Bronchial epithelial cell (primary cell): ENCODE data around the gene RAB11B. TPM values are rescaled to one million over a fixed set of nuclear protein-coding genes. Genes with fewer than 3 reads are reported as not detected.
A peak's percentile ranks its signal among the peaks of the same experiment; 100 is the strongest.
"Not testable (repeated sequence)": the region's sequence is repeated elsewhere in the genome, so short reads cannot be mapped to it uniquely, and the experiment has no call there.

Source experiments
- DNase-seq: peaks from one replicate; pipeline ENCODE4 v3.0.0-alpha.2; 2010; ENCODE audit warnings: low read depth
- FAIRE-seq: peaks from 2 replicates; lab custom pipeline; 2011; peaks lifted over from hg19 to GRCh38; lab: Jason Lieb, UNC
- H3K27me3 ChIP-seq: 2 replicates; pipeline ENCODE4 v1.5.1; 2011; ENCODE audit warnings: low read length; ENCODE audit not compliant: control insufficient read depth, insufficient read depth
- H3K36me3 ChIP-seq: 2 replicates; pipeline ENCODE4 v1.5.1; 2011; ENCODE audit warnings: low read length; ENCODE audit not compliant: control insufficient read depth, insufficient read depth
- H3K4me3 ChIP-seq: 2 replicates; pipeline ENCODE4 v1.5.1; 2011; ENCODE audit warnings: mild to moderate bottlenecking, low read depth, low read length, control low read depth
- total RNA-seq: library from RNA; depleted of rRNA; stranded (reverse); fragments of >200 nt; gene quantifications from 2 replicates; pipeline ENCODE4 v1.2.1, GENCODE V29; 2014
- TF ChIP-seq, protein P1 (sequence below): IDR thresholded peaks from 2 replicates; pipeline ENCODE4 v1.5.1; 2011; ENCODE audit warnings: mild to moderate bottlenecking, moderate library complexity, low read length, control low read depth, inconsistent platforms; ENCODE audit not compliant: insufficient read depth, severe bottlenecking

Gene RAB11B
- total RNA-seq, 1 donor from 2014 or later, result 21.1 TPM

DNA sequence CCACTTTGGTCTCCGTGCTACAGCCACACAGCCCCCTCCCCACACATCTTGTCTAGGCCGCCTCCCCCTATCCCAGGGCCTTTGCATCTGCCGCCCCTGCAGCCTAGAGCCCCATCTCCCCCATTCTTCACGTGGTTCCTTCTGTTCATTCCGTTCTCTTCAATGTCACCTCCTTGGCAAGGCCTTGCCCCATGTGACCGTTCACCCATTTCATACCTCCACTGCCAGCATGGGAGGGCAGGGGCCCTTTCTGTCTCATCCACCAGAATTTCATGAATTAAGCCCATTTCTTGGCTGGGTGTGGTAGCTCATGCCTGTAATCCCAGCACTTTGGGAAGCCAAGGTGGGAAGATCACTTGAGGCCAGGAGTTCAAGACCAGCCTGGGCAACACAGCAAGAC lies 38.9 kb downstream of the RAB11B start:
- TF ChIP-seq, protein P1, sequence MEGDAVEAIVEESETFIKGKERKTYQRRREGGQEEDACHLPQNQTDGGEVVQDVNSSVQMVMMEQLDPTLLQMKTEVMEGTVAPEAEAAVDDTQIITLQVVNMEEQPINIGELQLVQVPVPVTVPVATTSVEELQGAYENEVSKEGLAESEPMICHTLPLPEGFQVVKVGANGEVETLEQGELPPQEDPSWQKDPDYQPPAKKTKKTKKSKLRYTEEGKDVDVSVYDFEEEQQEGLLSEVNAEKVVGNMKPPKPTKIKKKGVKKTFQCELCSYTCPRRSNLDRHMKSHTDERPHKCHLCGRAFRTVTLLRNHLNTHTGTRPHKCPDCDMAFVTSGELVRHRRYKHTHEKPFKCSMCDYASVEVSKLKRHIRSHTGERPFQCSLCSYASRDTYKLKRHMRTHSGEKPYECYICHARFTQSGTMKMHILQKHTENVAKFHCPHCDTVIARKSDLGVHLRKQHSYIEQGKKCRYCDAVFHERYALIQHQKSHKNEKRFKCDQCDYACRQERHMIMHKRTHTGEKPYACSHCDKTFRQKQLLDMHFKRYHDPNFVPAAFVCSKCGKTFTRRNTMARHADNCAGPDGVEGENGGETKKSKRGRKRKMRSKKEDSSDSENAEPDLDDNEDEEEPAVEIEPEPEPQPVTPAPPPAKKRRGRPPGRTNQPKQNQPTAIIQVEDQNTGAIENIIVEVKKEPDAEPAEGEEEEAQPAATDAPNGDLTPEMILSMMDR, result no peak
- no peak for FAIRE-seq
- DNase-seq, result no peak
- no peak overlapping the region for H3K4me3 ChIP-seq
- H3K36me3 ChIP-seq, result no peaks in the 10 kb centered on the region
- H3K27me3 ChIP-seq, result no peaks in the 10 kb centered on the region

DNA sequence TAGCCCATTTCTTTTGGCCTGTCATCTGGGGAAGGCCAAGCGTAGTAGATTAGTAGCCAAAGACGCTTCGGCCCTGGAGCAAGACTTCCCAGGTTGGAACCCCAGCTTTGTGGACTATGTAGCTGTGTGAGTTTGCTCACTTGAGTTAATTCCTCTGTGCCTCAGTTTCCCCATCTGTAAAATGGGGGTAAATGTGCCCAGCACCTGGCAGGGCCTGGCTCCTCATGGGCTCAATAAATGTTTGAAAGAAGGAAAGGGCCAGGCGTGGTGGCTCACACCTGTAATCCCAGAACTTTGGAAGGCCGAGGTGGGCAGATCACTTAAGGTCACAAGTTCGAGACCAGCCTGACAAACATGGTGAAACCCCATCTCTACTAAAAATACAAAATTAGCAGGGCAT lies 39.7 kb downstream of the RAB11B start:
- DNase-seq (no peak), FAIRE-seq (no peak)
- H3K36me3 ChIP-seq, result no peaks in the 10 kb centered on the region
- H3K4me3 ChIP-seq, result no peak overlapping the region
- no peaks in the 10 kb centered on the region for H3K27me3 ChIP-seq
- TF ChIP-seq, protein P1, result no peak

DNA sequence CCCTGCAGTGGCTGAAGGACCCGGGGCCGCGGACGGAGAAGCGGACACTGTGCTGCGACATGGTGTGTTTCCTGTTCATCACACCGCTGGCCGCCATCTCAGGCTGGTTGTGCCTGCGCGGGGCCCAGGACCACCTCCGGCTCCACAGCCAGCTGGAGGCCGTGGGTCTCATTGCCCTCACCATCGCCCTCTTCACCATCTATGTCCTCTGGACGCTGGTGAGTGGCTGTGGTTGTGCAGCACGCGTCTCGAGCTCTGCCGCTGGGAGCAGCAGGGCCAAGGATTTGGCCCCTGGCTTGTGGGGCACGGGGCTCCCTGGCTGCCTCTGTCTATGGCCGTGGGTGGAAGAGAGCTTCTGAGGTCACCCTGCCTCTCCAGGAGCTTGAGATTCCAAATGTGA lies 40.5 kb downstream of the RAB11B start:
- no peaks in the 10 kb centered on the region for H3K36me3 ChIP-seq
- TF ChIP-seq, protein P1, result no peak
- DNase-seq (no peak), FAIRE-seq (no peak)
- no peaks in the 10 kb centered on the region for H3K27me3 ChIP-seq
- no peak overlapping the region for H3K4me3 ChIP-seq

DNA sequence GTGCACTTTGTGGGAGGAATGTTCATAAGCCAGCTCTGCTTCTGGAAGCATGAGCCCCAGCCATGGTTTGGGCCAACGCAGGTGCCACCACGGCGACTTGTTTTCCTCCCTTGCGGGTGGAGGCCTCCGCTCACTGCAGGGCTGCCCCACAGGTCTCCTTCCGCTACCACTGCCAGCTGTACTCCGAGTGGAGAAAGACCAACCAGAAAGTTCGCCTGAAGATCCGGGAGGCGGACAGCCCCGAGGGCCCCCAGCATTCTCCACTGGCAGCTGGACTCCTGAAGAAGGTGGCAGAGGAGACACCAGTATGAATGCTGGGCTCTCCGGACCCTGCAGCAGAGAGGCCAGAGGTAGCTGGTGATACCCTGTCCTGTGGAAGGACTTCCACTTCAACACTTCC lies 48.1 kb downstream of the RAB11B start:
- DNase-seq (no peak), FAIRE-seq (no peak)
- H3K36me3 ChIP-seq, result no peaks in the 10 kb centered on the region
- TF ChIP-seq, protein P1, result no peak
- no peaks in the 10 kb centered on the region for H3K27me3 ChIP-seq
- H3K4me3 ChIP-seq, result no peak overlapping the region

DNA sequence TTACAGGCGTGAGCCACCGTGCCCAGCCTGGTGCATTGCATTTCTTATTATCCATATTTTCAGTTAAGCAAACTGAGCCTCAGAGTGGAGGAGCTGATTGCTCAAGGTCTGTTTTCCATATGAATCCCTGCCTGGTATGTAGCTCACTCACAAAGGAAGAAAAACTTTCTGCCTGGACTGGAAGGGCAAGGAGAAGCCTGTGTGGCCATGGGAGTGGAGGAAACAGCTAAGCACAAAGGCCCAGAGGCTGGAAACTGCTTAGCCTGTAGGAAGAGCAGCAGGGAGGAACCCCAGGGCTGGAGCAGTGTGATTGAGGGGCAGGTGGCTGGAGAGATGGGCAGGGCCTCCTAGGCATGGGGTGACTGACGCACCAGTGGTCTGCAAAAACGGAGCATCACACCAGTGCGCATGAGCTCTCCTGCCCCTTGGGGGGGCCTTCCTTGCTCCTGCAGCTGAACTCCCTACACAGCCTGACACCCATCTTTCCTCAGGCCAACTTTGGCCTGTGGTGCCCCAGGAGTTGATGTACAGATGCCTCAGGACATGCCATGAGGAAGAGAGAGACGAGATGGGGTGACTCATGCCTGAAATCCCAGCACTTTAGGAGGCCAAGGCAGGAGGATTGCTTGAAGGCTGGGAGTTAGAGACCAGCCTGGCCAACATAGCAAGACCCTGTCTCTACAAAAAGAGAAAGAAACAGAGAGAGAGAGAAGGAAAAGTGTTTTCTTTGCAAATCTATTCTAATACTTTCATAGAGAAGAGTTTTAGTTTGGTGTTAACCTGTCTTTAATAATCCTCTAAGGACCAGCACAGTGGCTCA lies 51.8 kb downstream of the RAB11B start:
- TF ChIP-seq, protein P1, result no peak
- H3K36me3 ChIP-seq, result no peaks in the 10 kb centered on the region
- no peak overlapping the region for H3K4me3 ChIP-seq
- FAIRE-seq, result peak; percentile 64
- no peak for DNase-seq
- no peaks in the 10 kb centered on the region for H3K27me3 ChIP-seq

GRCh38 chr19:8444140-8444676 lies 54.0 kb downstream of the RAB11B start:
- H3K36me3 ChIP-seq, H3K27me3 ChIP-seq, DNase-seq, FAIRE-seq: not testable (repeated sequence)
- peak overlapping the region; percentile 92 for H3K4me3 ChIP-seq
